Ramos (cell line): ENCODE data around the gene OR2M5.

Experiments
- in situ Hi-C: fragments of 300-500 bp; cut with MboI; formaldehyde crosslinking; loops from one replicate; pipeline ENCODE4 v1.14.3; 2022; ENCODE audit warnings: low sequenced_read_pairs; ENCODE audit not compliant: unreplicated experiment

OR2M5 gene, protein sequence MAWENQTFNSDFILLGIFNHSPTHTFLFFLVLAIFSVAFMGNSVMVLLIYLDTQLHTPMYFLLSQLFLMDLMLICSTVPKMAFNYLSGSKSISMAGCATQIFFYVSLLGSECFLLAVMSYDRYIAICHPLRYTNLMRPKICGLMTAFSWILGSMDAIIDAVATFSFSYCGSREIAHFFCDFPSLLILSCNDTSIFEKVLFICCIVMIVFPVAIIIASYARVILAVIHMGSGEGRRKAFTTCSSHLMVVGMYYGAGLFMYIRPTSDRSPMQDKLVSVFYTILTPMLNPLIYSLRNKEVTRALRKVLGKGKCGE

DNA sequence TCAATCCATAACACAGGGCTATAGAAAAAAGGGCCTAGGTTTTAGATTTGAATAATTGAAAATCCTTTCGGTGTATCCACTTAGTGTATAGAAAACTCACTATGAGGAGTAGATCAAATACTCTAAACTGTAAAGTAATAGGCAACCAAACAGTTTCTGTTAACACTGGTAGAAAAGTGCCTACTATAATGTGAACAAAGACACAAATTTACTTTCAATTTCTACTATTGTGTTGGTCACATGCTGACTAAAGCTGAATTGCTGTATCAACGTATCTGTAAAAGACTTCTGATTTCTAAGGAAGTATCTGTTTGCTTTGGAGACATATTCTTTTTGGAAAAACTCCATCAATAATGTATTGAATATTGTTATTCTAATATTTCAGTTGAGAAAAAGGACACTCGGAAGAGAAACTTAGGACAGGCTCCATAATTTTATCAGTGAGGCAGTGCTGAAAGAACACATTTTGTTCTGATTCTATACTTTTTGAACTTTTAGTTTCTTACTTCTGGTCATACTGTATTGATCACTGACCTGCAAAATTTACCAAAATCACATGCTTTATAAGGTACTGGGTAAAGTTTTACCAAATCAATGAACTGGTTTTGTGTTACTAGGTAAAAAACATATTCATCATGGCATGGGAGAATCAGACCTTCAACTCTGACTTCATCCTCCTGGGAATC lies at the start of gene OR2M5:
OR2M5 (plus strand) TSS at position 636 of the 686 bp plus-strand sequence; CDS start at position 636, 0 bp downstream.
- in situ Hi-C loops: no loop called here

- in situ Hi-C loops: no loop called here
Measured at GRCh38 chr1:248098529-248098928, 46.4 kb upstream of the OR2M5 start.

- in situ Hi-C loops: no loop called here
Measured at GRCh38 chr1:248102847-248103246, 42.1 kb upstream of the OR2M5 start.

DNA sequence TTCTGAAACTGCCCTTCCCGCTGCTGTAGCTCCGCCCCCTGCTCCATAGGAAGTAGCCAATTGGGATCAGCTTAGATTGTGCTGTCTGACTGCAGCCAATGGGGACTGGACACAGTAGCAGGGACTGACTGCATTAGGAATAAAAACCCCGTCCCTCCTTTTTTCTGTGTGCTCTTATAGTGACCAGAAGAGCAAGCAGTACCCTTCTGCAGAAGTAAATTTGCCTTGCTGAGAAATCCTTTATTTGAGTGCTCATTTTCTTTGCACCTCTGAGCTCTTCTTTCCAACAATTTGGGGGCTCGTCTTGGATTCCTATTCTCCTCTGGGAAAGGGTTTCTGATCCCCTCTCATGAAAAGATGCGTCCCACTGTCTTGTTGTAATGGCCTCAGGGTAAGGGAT lies 33.8 kb upstream of the OR2M5 start:
- in situ Hi-C loops: no loop called here

- in situ Hi-C loops: no loop called here
Measured at GRCh38 chr1:248114890-248115289, 30.1 kb upstream of the OR2M5 start.

- in situ Hi-C loops: no loop called here
Measured at GRCh38 chr1:248127653-248128052, 17.3 kb upstream of the OR2M5 start.

GRCh38 chr1:248136811-248137210 lies 8.1 kb upstream of the OR2M5 start:
- in situ Hi-C loops: no loop called here

GRCh38 chr1:248140846-248141245 lies 4.1 kb upstream of the OR2M5 start:
- in situ Hi-C loops: no loop called here

GRCh38 chr1:248143311-248143710 lies 1.6 kb upstream of the OR2M5 start:
- in situ Hi-C loops: no loop called here

GRCh38 chr1:248152056-248152827 lies 7.3 kb downstream of the OR2M5 start:
- in situ Hi-C loops: no loop called here

- in situ Hi-C loops: no loop called here
Measured at GRCh38 chr1:248155927-248156326, 11.0 kb downstream of the OR2M5 start.

DNA sequence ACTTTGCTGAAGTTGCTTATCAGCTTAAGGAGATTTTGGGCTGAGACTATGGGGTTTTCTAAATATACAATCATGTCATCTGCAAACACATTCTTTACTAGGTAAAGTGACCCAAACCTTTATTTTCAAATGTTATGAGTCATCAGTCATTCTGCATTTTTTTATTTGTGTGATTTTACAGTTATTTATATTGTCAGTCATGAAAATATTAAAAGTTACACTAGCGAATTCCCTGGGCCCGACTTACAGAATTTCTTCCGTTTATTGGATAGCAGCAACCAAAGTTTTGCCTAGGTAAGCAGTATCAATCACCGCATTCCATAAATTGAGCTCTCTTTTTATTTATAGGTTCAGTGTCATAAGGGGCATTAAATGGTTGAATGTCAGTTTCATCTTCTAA lies 13.8 kb downstream of the OR2M5 start:
- in situ Hi-C loops: no loop called here

DNA sequence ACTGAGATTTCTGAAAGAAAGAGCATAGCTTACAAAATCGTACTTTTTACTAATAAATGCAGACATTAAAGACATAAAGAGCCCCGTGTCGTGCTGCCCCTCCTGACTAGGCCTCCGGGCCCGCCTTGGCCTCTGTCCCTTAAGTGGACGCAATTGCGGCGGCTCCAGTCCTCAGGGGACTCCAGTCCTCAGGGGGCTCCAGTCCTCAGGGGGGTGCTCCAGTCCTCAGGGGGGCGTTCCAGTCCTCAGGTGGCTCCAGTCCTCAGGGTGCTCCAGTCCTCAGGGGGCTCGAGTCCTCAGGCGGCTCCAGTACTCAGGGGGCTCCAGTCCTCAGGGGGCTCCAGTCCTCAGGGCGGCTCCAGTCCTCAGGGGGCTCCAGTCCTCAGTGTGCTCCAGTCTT lies 19.1 kb downstream of the OR2M5 start:
- in situ Hi-C loops: no loop called here

GRCh38 chr1:248165186-248165585 lies 20.2 kb downstream of the OR2M5 start:
- in situ Hi-C loops: no loop called here

GRCh38 chr1:248174521-248174920 lies 29.6 kb downstream of the OR2M5 start, which contains the start of gene OR2M2:
Gene OR2M2 (plus strand): TSS chr1:248174821. CDS start chr1:248179986, 5,165 bp downstream.
- in situ Hi-C loops: no loop called here

DNA sequence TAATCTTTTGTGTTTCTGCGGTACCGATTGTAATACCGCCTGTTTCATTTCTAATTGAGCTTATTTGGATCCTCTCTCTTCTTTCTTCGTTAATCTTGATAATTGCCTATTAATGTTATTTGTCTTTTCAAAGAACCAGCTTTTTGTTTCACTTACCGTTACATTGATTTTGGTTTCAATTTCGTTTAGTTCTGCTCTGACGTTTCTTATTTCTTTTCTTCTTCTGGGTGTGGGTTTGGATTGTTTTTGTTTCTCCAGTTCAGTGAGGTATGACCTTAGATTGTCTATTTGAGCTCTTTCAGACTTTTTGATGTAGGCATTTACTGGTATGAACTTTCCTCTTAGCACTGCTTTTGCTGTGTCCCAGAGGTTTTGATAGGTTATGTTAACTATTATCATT lies 39.0 kb downstream of the OR2M5 start:
- in situ Hi-C loops: no loop called here

- in situ Hi-C loops: no loop called here
Measured at GRCh38 chr1:248187363-248187762, 42.4 kb downstream of the OR2M5 start.

- in situ Hi-C loops: no loop called here
Measured at GRCh38 chr1:248189026-248189425, 44.1 kb downstream of the OR2M5 start.

- in situ Hi-C loops: no loop called here
Measured at GRCh38 chr1:248194117-248194516, 49.2 kb downstream of the OR2M5 start.
